Stomach (tissue), 9 donors: ENCODE measurements around the gene CDC6. TPM values are rescaled to one million over a fixed set of nuclear protein-coding genes. Genes with fewer than 3 reads are reported as not detected.
A peak's percentile ranks its signal among the peaks of the same experiment; 100 is the strongest.

ENCODE experiments used
- DNase-seq, 2 donors: peaks; one replicate each; pipeline versions ENCODE4 v3.0.0 to v3.0.0-alpha.2; 2013 to 2019
- H3K27ac ChIP-seq, 5 donors: fragments of 200-600 bp in 4 of 5; sonication (generic) in 4 of 5; one replicate each; pipeline ENCODE4 v1.5.1; 2013 to 2019; ENCODE audit warnings: mild to moderate bottlenecking in 1 of 5, moderate library complexity in 1 of 5
- H3K27me3 ChIP-seq, 3 donors: fragments of 200-600 bp; sonication (generic); one replicate each; pipeline ENCODE4 v1.5.1; 2017 to 2019; ENCODE audit warnings: mixed run types in 1 of 3
- H3K36me3 ChIP-seq, 4 donors: fragments of 200-600 bp; sonication (generic); 1 replicate in 3 of 4; 2 replicates in 1 of 4; pipeline ENCODE4 v1.5.1; 2016 to 2019
- H3K4me1 ChIP-seq, 4 donors: fragments of 200-600 bp; sonication (generic); one replicate each; pipeline ENCODE4 v1.5.1; 2016 to 2019
- H3K4me3 ChIP-seq, 4 donors: fragments of 200-600 bp; sonication (generic) in 3 of 4; one replicate each; pipeline ENCODE4 v1.5.1; 2016 to 2019; ENCODE audit warnings: mild to moderate bottlenecking in 1 of 4
- H3K9me3 ChIP-seq, 4 donors: fragments of 200-600 bp; sonication (generic); one replicate each; pipeline ENCODE4 v1.5.1; 2016 to 2019
- CTCF ChIP-seq, 7 experiments: fragments of 450-650 bp in 4 of 7; fragments of 200-600 bp in 3 of 7; sonication (generic) in 3 of 7; IDR thresholded peaks; one replicate each; pipeline ENCODE4 v1.5.1; 2016 to 2019; ENCODE audit warnings: antibody characterized with exemption in 7 of 7, control low read depth in 2 of 7, mild to moderate bottlenecking in 1 of 7
- EP300 ChIP-seq: sonication (generic); formaldehyde crosslinking; IDR thresholded peaks from one replicate; pipeline ENCODE4 v1.6.1; 2017; ENCODE audit warnings: antibody characterized with exemption
- POLR2A ChIP-seq, 4 donors: fragments of 450-650 bp; IDR thresholded peaks; one replicate each; pipeline ENCODE4 v1.6.1; 2016; ENCODE audit warnings: antibody characterized with exemption in 4 of 4, control low read depth in 2 of 4, mild to moderate bottlenecking in 1 of 4, moderate library complexity in 1 of 4
- POLR2AphosphoS5 ChIP-seq, 3 donors: sonication (generic); formaldehyde crosslinking; IDR thresholded peaks; one replicate each; pipeline ENCODE4 v1.6.1; 2016; ENCODE audit warnings: antibody characterized with exemption in 3 of 3
- WGBS, 5 donors: extraction: QIAGEN DNeasy Blood & Tissue Kit in 3 of 5; methylation state at CpG; one replicate each; pipeline versions ENCODE4 v1.1.5 to v1.1.7; 2013 to 2018; 5-methylcytosine and 5-hydroxymethylcytosine counted together
- intact Hi-C: fragments of 100-400 bp; cut with DNase I; formaldehyde crosslinking; loops from one replicate; pipeline ENCODE4 v1.15.1; 2023; ENCODE audit warnings: low total_unique reads
- polyA plus RNA-seq, 3 donors: library from polyadenylated mRNA; stranded (reverse); fragments of 200-250 nt; gene quantifications; one replicate each; pipeline ENCODE4 v1.2.3, GENCODE V29; 2013
- total RNA-seq, 5 donors: library from RNA; depleted of rRNA; stranded (reverse); fragments of >200 nt; gene quantifications; one replicate each; pipeline versions ENCODE4 v1.1.0 to v1.2.3, GENCODE V29; 2014 to 2016
- donor health status: healthy with polysubstance abuse.
- donor health status: Bipolar disorder and iron deficiency.
- donor health status: healthy.

Gene CDC6
- total and polyA plus RNA-seq, 8 donors: 1.1 to 9.8 (median 3.1) TPM; not detected in 1

- Histone ChIP-seq H3K4me1 (peaks cover 80 to 99% (median 89%) of the 10 kb centered on the region in 4 donors), H3K9me3 (no peaks in the 10 kb centered on the region), H3K36me3 (peaks cover 13 to 44% (median 30%) of the 10 kb centered on the region in 4 donors), H3K27me3 (no peaks in the 10 kb centered on the region), H3K4me3 (peak overlapping the region in 2 of 4 donors; percentile 77 to 83), H3K27ac (peak overlapping the region; percentile 6 to 98 (median 89))
- peak in 1 of 2 donors; percentile 71 for DNase-seq
- WGBS, 5 donors: 44 to 55% (median 50%) methylated on average over 8 to 9 of the region's 9 CpGs
- intact Hi-C loops: no loop called here
- TF ChIP-seq EP300: no peak
- no peak for TF ChIP-seq CTCF (IDR thresholded peaks at IDR 0.05)
- no peak for TF ChIP-seq POLR2AphosphoS5 (IDR thresholded peaks at IDR 0.05)
- no peak for TF ChIP-seq POLR2A (IDR thresholded peaks at IDR 0.05)
Observed at GRCh38 chr17:40347319-40348135, 59.8 kb downstream of the CDC6 start.

- peak in 1 of 2 donors; percentile 22 for DNase-seq
- Histone ChIP-seq H3K36me3 (peaks cover 19 to 50% (median 36%) of the 10 kb centered on the region in 4 donors), H3K27ac (peak overlapping the region; percentile 6 to 98 (median 89)), H3K27me3 (no peaks in the 10 kb centered on the region), H3K9me3 (no peaks in the 10 kb centered on the region), H3K4me3 (peak overlapping the region in 2 of 4 donors; percentile 7 to 9), H3K4me1 (peaks cover 77 to 99% (median 85%) of the 10 kb centered on the region in 4 donors)
- intact Hi-C loops: no loop called here
- TF ChIP-seq POLR2A (IDR thresholded peaks at IDR 0.05): no peak
- TF ChIP-seq EP300: no peak
- TF ChIP-seq CTCF (IDR thresholded peaks at IDR 0.05): no peak
- no peak for TF ChIP-seq POLR2AphosphoS5 (IDR thresholded peaks at IDR 0.05)
- 31 to 65% (median 55%) methylated on average over 5 of the region's 5 CpGs for WGBS, 5 donors
Observed at GRCh38 chr17:40348136-40348504, 60.4 kb downstream of the CDC6 start.

GRCh38 chr17:40348562-40349476 lies 61.1 kb downstream of the CDC6 start:
- peak in 1 of 4 donors; percentile 8 for TF ChIP-seq POLR2A (IDR thresholded peaks at IDR 0.05)
- TF ChIP-seq CTCF (IDR thresholded peaks at IDR 0.05): no peak

GRCh38 chr17:40349477-40349894 lies 61.8 kb downstream of the CDC6 start:
- DNase-seq: peak in 1 of 2 donors; percentile 42
- peak overlapping the region in 4 of 5 donors; percentile 5 to 98 (median 94) for H3K27ac ChIP-seq

More at GRCh38 chr17:40348562-40349476, 61.1 kb downstream of the CDC6 start:
- H3K9me3 ChIP-seq: no peaks in the 10 kb centered on the region
- H3K27ac ChIP-seq: peak overlapping the region; percentile 5 to 98 (median 89)
- DNase-seq: peak; percentile 78 to 87
- WGBS, 5 donors: 31 to 50% (median 39%) methylated on average over 17 of the region's 17 CpGs
- H3K36me3 ChIP-seq: peaks cover 26 to 57% (median 43%) of the 10 kb centered on the region in 4 donors
- no peaks in the 10 kb centered on the region for H3K27me3 ChIP-seq
- peak overlapping the region in 1 of 4 donors; percentile 28 for H3K4me3 ChIP-seq
- intact Hi-C loops: no loop called here
- H3K4me1 ChIP-seq: peaks cover 70 to 94% (median 79%) of the 10 kb centered on the region in 4 donors

More at GRCh38 chr17:40349477-40349894, 61.8 kb downstream of the CDC6 start:
- Histone ChIP-seq H3K27me3 (no peaks in the 10 kb centered on the region), H3K4me1 (peaks cover 64 to 94% (median 75%) of the 10 kb centered on the region in 4 donors), H3K36me3 (peaks cover 31 to 64% (median 49%) of the 10 kb centered on the region in 4 donors), H3K9me3 (no peaks in the 10 kb centered on the region), H3K4me3 (peak overlapping the region in 1 of 4 donors; percentile 28)
- 14 to 64% (median 56%) methylated on average over 8 to 10 of the region's 10 CpGs for WGBS, 5 donors
- intact Hi-C loops: no loop called here
- TF ChIP-seq POLR2AphosphoS5 (IDR thresholded peaks at IDR 0.05) (no peak), EP300 (no peak), CTCF (IDR thresholded peaks at IDR 0.05) (no peak), POLR2A (IDR thresholded peaks at IDR 0.05) (no peak)
